Islet of Langerhans (tissue), 1 donor: Measurements from ENCODE around the gene SLC17A7.
A peak's percentile ranks its signal among the peaks of the same experiment; 100 is the strongest.
"Not testable (repeated sequence)": the region's sequence is repeated elsewhere in the genome, so short reads cannot be mapped to it uniquely, and the experiment has no call there.

Experiments
- FAIRE-seq: peaks from one replicate; lab custom pipeline; 2011; peaks lifted over from hg19 to GRCh38; lab: Jason Lieb, UNC

Gene SLC17A7

GRCh38 chr19:49469828-49470614, 28.7 kb upstream of the SLC17A7 start:
- FAIRE-seq, result no peak

GRCh38 chr19:49468746-49469447, 27.6 kb upstream of the SLC17A7 start:
- no peak for FAIRE-seq

- no peak for FAIRE-seq
These were observed 26.9 kb upstream of the SLC17A7 start for GRCh38 chr19:49468199-49468598.

GRCh38 chr19:49465371-49465770, 24.0 kb upstream of the SLC17A7 start:
- no peak for FAIRE-seq

- no peak for FAIRE-seq
These were observed 22.8 kb upstream of the SLC17A7 start for GRCh38 chr19:49463960-49464740.

DNA sequence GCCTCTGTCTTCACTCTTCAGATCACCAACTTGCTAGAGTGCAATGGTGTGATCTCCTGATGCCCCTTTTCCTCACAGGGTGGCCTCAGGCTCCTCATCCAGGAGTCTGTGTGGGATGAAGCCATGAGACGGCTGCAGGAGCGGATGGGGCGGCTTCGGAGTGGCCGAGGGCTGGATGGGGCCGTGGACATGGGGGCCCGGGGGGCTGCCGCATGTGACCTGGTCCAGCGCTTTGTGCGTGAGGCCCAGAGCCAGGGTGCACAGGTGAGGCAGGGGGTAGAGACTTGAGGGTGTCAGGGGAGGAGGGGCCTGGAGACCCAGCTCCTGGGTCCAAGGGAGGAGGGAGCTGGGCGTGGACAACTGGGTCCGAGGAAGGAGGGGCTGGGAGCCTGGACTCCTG, 21.2 kb upstream of the SLC17A7 start:
- FAIRE-seq, result no peak

DNA sequence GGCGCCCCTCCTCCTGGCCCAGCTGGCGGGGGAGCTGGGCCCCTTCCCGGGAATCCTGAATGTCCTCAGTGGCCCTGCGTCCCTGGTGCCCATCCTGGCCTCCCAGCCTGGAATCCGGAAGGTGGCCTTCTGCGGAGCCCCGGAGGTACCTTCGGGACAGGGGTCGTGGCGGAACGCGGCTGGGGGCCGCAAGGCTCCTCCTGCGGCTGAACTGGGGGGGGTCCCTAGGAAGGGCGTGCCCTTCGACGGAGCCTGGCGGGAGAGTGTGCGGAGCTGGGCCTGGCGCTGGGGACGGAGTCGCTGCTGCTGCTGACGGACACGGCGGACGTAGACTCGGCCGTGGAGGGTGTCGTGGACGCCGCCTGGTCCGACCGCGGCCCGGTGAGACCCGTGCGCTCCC, 20.3 kb upstream of the SLC17A7 start:
- FAIRE-seq, result no peak

- not testable (repeated sequence) for FAIRE-seq
These were observed 19.8 kb upstream of the SLC17A7 start for GRCh38 chr19:49461130-49461529.

GRCh38 chr19:49459388-49459787, 18.1 kb upstream of the SLC17A7 start:
- FAIRE-seq, result no peak

DNA sequence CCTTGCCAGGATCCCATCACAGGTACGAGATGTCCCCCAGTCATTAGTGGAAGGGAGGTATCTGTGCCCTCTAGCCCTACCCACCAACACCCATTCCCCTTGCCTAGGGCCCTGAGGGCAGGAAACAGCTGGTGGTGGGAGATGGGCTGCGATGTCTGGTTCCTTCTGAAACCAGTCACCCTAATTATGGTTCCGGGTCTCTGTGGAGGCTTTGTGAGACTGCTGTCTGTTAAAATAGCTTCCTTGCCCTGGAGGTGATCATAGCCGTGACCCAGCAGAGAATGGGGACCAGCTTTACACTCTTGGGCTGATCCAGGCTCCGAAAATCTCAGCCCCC, 17.2 kb upstream of the SLC17A7 start:
- FAIRE-seq, result no peak

DNA sequence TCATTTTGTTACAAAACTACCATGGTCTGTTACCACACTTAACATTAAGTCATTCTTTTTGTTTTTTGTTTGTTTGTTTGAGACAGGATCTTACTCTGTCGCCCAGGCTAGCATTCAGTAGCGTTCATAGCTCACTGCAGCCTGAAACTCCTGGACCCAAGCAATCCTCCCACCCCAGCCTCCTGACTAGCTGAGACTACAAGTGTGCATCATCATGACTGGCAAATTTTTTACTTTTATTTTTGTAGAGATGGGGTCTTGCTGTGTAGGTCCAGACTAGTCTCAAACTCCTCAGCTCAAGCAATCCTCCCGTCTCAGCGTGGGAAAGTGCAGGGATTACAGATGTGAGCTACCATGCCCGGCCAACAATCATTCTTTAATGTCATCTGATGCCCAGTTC, 15.0 kb upstream of the SLC17A7 start:
- FAIRE-seq, result no peak

DNA sequence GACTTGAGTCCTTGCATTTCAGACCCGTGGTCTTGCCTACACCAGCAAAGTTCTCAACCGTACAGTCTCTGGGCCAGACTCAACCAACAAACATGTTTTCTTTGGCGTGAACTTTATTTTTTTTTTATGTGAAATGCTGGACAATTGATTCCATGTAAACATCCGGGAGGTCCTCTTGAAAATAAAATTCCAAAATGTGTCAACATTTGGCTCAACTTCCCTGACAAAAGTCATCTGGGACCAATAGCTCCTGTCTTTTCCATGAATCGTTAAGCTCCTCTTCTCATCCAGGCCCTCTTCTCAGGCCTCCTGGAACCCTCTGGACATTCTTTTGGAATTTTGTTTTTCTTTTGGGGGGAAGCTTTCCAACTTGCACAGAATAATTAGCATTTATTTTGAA, 14.4 kb upstream of the SLC17A7 start:
- FAIRE-seq, result no peak

- FAIRE-seq, result no peak
These were observed 12.5 kb upstream of the SLC17A7 start for GRCh38 chr19:49453757-49454240.

GRCh38 chr19:49453013-49453756, 11.9 kb upstream of the SLC17A7 start, which contains the start of gene ALDH16A1:
ALDH16A1 (plus strand) TSS chr19:49453225; CDS start chr19:49453332, 107 bp downstream.
- no peak for FAIRE-seq

DNA sequence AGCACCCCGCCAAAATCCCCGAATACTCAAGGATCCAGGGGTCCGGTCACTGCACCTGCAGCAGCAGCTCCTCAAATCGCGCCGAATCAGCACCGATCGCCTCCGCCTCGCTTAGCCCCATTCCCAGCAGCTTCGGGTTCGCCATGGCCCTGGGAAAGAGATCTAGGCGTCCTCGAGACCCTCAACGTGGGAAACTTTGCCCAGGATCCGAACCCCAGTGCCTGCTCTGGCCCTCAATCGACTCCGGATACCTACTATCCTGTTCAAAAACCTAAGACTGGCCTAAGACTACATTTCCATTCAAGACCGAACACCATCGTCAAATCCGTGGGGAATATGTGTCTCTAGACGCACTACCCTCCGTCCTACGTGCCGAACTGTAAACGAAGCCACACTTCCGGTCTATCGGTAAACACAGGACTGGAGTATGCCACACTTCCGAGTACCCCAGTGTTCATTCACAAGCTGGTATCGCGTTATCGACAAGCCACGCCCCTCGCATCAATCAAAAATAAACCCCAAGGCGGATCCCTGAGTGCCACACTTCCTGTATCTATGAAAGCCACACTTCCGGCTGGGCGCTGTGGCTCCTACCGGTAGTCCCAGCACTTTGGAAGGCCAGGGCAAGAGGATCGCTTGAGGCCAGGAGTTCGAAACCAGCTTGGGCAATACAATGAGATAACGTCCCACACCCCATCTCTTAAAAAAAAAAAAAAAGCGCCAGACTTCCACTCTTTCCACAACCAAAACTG, 10.3 kb upstream of the SLC17A7 start, which contains the start of gene PIH1D1:
TSS of gene PIH1D1 (minus strand) at position 385 of the 752 bp plus-strand sequence. CDS start at position 145, 240 bp downstream.
- FAIRE-seq, result peak; percentile 75

DNA sequence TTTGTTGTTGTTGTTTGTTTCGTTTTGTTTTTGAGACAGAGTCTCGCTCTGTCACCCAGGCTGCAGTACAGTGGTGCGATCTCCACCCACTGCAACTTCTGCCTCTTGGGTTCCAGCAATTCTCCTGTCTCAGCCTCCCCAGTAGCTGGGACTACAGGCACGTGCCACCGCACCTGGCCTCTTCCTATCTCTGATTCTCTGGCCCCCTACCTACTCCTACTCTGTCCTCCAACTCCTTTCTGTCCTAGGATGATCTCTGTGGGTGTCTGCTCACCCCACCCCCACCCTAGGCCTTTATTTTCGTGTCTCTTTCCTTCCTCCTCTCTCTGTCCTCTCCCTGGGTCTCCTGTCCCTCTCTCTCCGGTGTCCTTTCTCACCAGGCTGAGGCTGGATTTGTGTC, 9.1 kb upstream of the SLC17A7 start:
- FAIRE-seq, result no peak

DNA sequence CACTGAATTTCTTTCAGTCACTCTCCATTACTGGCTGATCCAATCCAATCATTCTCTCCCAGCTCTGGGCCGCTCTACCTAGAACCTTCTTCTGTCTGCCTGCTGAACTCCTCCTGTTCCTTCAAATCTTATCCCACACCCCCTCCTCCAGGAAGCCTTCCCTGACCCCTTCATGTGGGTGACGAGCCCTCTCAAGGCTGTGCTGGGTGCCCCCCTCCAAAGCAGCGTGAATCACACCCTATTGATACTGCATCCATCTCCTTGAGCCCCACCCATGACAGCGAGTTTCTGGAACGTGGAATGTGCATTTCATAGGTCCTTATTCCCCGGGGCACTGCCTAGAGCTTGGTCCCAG, 7.1 kb upstream of the SLC17A7 start:
- FAIRE-seq, result no peak

DNA sequence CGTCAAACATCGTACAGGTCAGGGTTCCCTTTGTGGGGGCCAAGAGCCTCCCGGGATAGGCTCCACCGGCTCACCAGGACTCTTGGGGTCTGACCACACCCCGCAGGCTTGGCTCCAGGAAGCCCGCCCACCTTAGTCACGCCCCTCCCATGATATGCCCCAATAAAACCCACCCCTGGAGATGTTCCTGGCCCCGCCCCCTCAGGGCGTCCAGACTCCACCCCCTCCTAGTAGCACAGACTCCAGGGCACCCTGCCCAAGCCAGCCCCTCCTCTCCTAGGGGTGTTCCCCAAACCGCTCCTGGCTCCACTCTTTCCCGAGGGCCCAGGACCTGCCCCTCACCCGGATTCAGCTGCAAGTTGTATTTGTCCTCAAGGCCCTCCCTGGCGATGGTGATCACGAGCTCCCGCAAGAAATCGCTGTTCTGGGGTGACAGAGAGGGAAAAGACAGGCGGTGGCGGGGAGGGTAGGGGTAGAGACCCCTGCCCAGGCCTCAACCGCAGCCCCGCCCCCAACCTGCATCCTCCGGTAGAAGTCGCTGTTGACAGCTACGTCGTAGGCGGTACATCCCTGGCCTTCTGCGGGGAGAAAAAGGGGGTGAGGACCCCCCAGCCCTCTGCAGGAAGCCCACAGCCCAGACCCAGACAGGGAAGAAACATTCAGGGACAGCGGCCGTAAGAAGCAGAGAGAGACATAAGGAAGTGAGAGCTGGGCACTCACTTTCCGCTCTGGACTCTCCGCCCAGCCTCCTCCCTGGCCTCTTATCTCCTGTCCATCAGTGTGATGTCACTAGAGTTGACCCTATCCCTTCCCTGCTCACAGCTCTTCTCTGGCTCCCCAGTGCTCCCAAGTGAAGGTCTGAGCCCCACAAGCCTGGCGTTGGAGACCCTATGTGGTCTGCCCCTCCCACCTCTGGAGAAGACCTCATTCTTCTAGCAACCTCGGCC, 6.4 kb upstream of the SLC17A7 start:
- FAIRE-seq, result no peak

GRCh38 chr19:49445997-49446396, 4.7 kb upstream of the SLC17A7 start:
- no peak for FAIRE-seq

- FAIRE-seq, result not testable (repeated sequence)
These were observed 2.9 kb upstream of the SLC17A7 start for GRCh38 chr19:49444100-49444700.
